ENCODE results near the gene TCF7.
A peak's percentile ranks its signal among the peaks of the same experiment; 100 is the strongest.

Gene TCF7

GRCh38 chr5:134175921-134176510 is 61.5 kb downstream of the TCF7 start:
- peak in 1 of 3 donors; percentile 23 for DNase-seq (ENCODE audit: low read depth in 2 of 3, low spot score in 1 of 3)

- peak; percentile 74 to 80 (median 80) for DNase-seq (ENCODE audit: low read depth in 2 of 3, low spot score in 1 of 3)
These were observed 62.3 kb downstream of the TCF7 start, which contains the start of gene SKP1 for GRCh38 chr5:134176511-134177368. SKP1 (minus strand) TSS chr5:134176950; CDS start chr5:134174022, 2,928 bp downstream.

GRCh38 chr5:134177369-134178095 is 63.1 kb downstream of the TCF7 start:
- DNase-seq (ENCODE audit: low read depth in 2 of 3, low spot score in 1 of 3), result no peak

GRCh38 chr5:134178096-134178419 is 63.6 kb downstream of the TCF7 start:
- no peak for DNase-seq (ENCODE audit: low read depth in 2 of 3, low spot score in 1 of 3)

GRCh38 chr5:134183481-134183880 is 69.0 kb downstream of the TCF7 start:
- no peak for DNase-seq (ENCODE audit: low read depth in 2 of 3, low spot score in 1 of 3)

- peak; percentile 67 to 79 (median 69) for DNase-seq (ENCODE audit: low read depth in 2 of 3, low spot score in 1 of 3)
These were observed 70.0 kb downstream of the TCF7 start for GRCh38 chr5:134184155-134185135.

- no peak for DNase-seq (ENCODE audit: low read depth in 2 of 3, low spot score in 1 of 3)
These were observed 73.6 kb downstream of the TCF7 start for GRCh38 chr5:134188092-134188491.

GRCh38 chr5:134189031-134189430 is 74.5 kb downstream of the TCF7 start:
- no peak for DNase-seq (ENCODE audit: low read depth in 2 of 3, low spot score in 1 of 3)

- DNase-seq (ENCODE audit: low read depth in 2 of 3, low spot score in 1 of 3), result no peak
These were observed 81.2 kb downstream of the TCF7 start for GRCh38 chr5:134195666-134196065.

All from stimulated activated CD4-positive, alpha-beta T cell treated with anti-CD3 and anti-CD28 coated beads, Interleukin-12 subunit alpha, Interleukin-12 subunit beta, amount 100 ng/mL, for 48 hours (primary cell).